ENCODE results near the gene MRGPRD. TPM values are rescaled to one million over a fixed set of nuclear protein-coding genes. Genes with fewer than 3 reads are reported as not detected.

Gene MRGPRD
- total RNA-seq, 1 donor: not detected

DNA sequence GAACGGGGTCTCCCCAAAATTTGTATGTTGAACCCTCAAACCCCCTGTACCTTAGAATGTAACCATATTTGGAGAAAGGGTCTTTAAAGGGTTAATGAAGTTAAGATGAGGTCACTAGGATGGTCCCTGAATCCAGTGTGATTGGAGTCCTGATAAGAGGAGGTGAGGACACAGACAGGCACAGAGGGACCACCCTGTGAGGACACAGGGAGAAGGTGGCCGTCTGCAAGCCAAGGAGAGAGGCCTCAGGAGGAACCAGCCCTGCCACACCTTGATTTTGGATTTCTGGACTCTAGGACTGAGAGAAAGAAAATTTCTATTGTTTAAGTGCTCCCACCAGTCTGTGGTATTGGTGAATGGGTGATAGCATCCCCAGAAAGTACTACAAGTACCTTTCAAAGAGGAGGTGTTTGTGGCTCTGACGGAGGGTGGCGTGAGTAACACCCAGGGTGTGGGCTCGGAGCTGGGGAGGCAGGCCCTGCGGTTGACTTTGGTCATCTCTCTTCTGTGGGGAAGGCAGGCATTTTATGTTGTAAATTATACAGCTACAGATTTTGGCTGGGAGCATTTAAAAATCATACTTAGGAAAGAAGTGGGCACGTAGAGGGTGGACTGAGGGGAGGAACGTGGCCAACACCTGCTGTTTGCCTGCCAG is 18.4 kb upstream of the MRGPRD start:
- TF ChIP-seq, protein P1, sequence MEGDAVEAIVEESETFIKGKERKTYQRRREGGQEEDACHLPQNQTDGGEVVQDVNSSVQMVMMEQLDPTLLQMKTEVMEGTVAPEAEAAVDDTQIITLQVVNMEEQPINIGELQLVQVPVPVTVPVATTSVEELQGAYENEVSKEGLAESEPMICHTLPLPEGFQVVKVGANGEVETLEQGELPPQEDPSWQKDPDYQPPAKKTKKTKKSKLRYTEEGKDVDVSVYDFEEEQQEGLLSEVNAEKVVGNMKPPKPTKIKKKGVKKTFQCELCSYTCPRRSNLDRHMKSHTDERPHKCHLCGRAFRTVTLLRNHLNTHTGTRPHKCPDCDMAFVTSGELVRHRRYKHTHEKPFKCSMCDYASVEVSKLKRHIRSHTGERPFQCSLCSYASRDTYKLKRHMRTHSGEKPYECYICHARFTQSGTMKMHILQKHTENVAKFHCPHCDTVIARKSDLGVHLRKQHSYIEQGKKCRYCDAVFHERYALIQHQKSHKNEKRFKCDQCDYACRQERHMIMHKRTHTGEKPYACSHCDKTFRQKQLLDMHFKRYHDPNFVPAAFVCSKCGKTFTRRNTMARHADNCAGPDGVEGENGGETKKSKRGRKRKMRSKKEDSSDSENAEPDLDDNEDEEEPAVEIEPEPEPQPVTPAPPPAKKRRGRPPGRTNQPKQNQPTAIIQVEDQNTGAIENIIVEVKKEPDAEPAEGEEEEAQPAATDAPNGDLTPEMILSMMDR (IDR thresholded peaks at IDR 0.05; ENCODE audit: insufficient read depth, low read length): no peak
- no peak for DNase-seq (ENCODE audit: low read depth)
- no peak overlapping the region for H3K4me3 ChIP-seq (ENCODE audit: low read depth, low read length)

- H3K4me3 ChIP-seq (ENCODE audit: low read depth, low read length): no peak overlapping the region
- DNase-seq (ENCODE audit: low read depth): peak; percentile 32
- TF ChIP-seq, protein P1 (IDR thresholded peaks at IDR 0.05; ENCODE audit: insufficient read depth, low read length): no peak
These were observed 17.7 kb upstream of the MRGPRD start for GRCh38 chr11:68998390-68998911.

- no peak overlapping the region for H3K4me3 ChIP-seq (ENCODE audit: low read depth, low read length)
- TF ChIP-seq, protein P1 (IDR thresholded peaks at IDR 0.05; ENCODE audit: insufficient read depth, low read length): no peak
- DNase-seq (ENCODE audit: low read depth): no peak
These were observed 17.2 kb upstream of the MRGPRD start for GRCh38 chr11:68997995-68998348.

DNA sequence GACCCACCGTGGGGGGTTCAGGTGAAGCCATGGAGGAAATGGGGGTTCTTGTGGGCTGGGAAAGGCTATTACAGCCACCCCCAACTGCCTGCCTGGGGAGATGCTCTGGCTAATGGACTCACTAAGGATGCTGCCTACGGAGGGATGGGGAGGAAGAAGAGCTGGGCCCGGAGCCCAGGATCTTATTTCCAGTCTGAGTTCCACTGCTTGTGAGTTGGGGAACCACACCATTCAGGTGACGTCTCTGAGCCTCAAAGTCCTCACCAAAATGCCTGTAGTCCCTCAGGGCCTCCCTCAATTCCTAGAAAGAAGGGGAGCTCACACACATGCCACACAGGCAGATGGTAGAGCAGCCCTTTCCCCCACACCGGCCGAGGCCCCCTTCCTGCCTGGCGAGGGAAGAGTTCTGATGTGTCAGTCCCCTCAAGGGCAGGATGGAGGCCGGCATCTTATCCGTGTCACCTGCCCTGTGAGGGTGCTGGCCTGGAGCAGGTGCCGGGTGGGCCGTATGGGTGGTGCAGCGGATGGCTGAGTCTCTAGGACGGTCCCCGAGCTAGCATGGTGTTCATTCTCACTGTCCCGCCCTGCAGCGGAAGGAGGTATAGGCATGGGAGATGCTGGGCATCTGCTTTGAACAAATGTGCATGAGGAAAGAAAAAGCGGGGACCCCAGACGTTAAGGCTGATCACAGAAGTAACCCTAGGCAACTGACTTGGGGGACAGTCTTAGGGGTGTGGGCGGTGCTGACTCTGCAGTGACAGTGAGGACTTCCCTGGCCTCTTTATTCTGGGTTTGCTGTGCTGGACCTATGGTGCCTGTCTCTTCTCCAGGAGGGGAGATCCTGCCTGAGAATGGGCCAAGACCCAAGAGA is 16.6 kb upstream of the MRGPRD start:
- TF ChIP-seq, protein P1 (IDR thresholded peaks at IDR 0.05; ENCODE audit: insufficient read depth, low read length): no peak
- H3K4me3 ChIP-seq (ENCODE audit: low read depth, low read length): no peak overlapping the region
- DNase-seq (ENCODE audit: low read depth): no peak

DNA sequence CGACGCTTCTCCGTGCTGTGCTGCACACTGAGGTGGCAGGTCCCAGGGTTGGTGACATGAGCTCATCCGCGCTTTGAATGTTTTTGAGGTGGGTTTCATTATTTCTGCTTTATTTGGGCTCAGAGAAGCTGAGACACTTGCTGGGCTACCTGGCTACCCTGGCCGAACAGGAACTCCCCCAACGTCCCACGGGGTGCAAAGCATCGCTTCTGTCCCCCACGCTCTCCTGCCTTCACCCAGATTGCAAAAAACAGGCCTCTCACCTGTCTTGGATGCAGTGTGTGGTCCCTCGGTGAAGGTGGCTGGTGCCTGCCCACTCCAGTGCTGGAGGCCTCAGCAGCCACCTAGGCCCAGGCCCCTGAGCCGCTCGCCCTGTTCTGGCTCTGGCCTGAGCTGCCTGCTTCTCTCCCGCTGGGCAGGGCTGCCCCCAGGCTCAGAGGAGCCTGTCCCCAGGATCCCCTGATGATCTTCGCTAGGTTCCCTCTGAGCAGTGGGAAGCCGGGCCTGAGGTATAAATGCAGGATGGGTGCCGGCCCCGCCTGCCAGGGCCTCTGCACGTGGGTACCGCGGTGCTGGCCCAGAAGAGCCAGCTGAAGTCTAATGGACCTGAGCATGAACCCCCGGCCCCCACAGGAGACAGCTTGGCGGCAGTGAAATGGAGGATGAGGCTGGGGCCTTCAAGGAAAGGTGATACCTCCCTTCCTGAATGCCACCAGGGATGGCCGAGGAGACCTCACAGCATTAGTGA is 15.8 kb upstream of the MRGPRD start:
- TF ChIP-seq, protein P1 (IDR thresholded peaks at IDR 0.05; ENCODE audit: insufficient read depth, low read length): no peak
- no peak overlapping the region for H3K4me3 ChIP-seq (ENCODE audit: low read depth, low read length)
- DNase-seq (ENCODE audit: low read depth): no peak

- no peak overlapping the region for H3K4me3 ChIP-seq (ENCODE audit: low read depth, low read length)
- TF ChIP-seq, protein P1 (IDR thresholded peaks at IDR 0.05; ENCODE audit: insufficient read depth, low read length): no peak
- no peak for DNase-seq (ENCODE audit: low read depth)
These were observed 14.1 kb upstream of the MRGPRD start for GRCh38 chr11:68994894-68995285.

All from fibroblast of the aortic adventitia (primary cell).